Measurements from ENCODE around the gene RTKN2. TPM values are rescaled to one million over a fixed set of nuclear protein-coding genes. Genes with fewer than 3 reads are reported as not detected.

Gene RTKN2
- total RNA-seq, 2 experiments from 2014 or later, result 0.97 to 1.0 TPM

- POLR2A ChIA-PET, result no interaction called here
- CTCF ChIA-PET, result no interaction called here
These were observed 35.1 kb downstream of the RTKN2 start for GRCh38 chr10:62233356-62234076.

- ChIA-PET CTCF (no interaction called here), POLR2A (no interaction called here)
These were observed 36.8 kb downstream of the RTKN2 start for GRCh38 chr10:62231805-62232204.

- ChIA-PET POLR2A (no interaction called here), CTCF (no interaction called here)
These were observed 37.3 kb downstream of the RTKN2 start for GRCh38 chr10:62231371-62231770.

GRCh38 chr10:62230344-62231121, 38.1 kb downstream of the RTKN2 start:
- POLR2A ChIA-PET, result no interaction called here
- CTCF ChIA-PET, result no interaction called here

GRCh38 chr10:62225362-62225761, 43.3 kb downstream of the RTKN2 start:
- POLR2A ChIA-PET, result interaction anchor here (0.6 to 0.7 kb wide), 2 partner anchors 9 to 23 kb away, joined by 3 read pairs; no protein-coding TSS in a partner anchor
- CTCF ChIA-PET, result interaction anchor here (0.7 kb wide), 2 partner anchors 55 to 1042 kb away, joined by 3 read pairs; no protein-coding TSS in a partner anchor

GRCh38 chr10:62224606-62225005, 44.0 kb downstream of the RTKN2 start:
- ChIA-PET CTCF (no interaction called here), POLR2A (no interaction called here)

- ChIA-PET CTCF (no interaction called here), POLR2A (no interaction called here)
These were observed 51.0 kb downstream of the RTKN2 start for GRCh38 chr10:62217683-62218082.

- ChIA-PET POLR2A (no interaction called here), CTCF (no interaction called here)
These were observed 54.2 kb downstream of the RTKN2 start for GRCh38 chr10:62214364-62214874.

- POLR2A ChIA-PET, result no interaction called here
- CTCF ChIA-PET, result no interaction called here
These were observed 62.8 kb downstream of the RTKN2 start for GRCh38 chr10:62205750-62206399.

- POLR2A ChIA-PET, result no interaction called here
- CTCF ChIA-PET, result interaction anchor here (0.9 kb wide), 1 partner anchor 12 kb away, joined by 3 read pairs; no protein-coding TSS in a partner anchor
These were observed 69.1 kb downstream of the RTKN2 start for GRCh38 chr10:62199584-62199983.

GRCh38 chr10:62196528-62196927, 72.1 kb downstream of the RTKN2 start:
- POLR2A ChIA-PET, result no interaction called here
- CTCF ChIA-PET, result no interaction called here

GRCh38 chr10:62195675-62195926, 73.0 kb downstream of the RTKN2 start:
- ChIA-PET POLR2A (no interaction called here), CTCF (no interaction called here)

- ChIA-PET POLR2A (no interaction called here), CTCF (no interaction called here)
These were observed 73.5 kb downstream of the RTKN2 start for GRCh38 chr10:62194924-62195674.

- ChIA-PET CTCF (no interaction called here), POLR2A (no interaction called here)
These were observed 75.2 kb downstream of the RTKN2 start for GRCh38 chr10:62193479-62193878.

GRCh38 chr10:62189131-62189530, 79.5 kb downstream of the RTKN2 start:
- POLR2A ChIA-PET, result no interaction called here
- CTCF ChIA-PET, result no interaction called here

- POLR2A ChIA-PET, result interaction anchor here (0.7 kb wide), 1 partner anchor 251 kb away, joined by 8 read pairs; no protein-coding TSS in a partner anchor
- CTCF ChIA-PET, result interaction anchor here (0.8 kb wide), 1 partner anchor 23 kb away, joined by 3 read pairs; no protein-coding TSS in a partner anchor
These were observed 80.5 kb downstream of the RTKN2 start for GRCh38 chr10:62188021-62188616.

GRCh38 chr10:62186999-62187675, 81.5 kb downstream of the RTKN2 start:
- ChIA-PET CTCF (interaction anchor here (1.3 kb wide), 1 partner anchor 12 kb away, joined by 3 read pairs; no protein-coding TSS in a partner anchor), POLR2A (interaction anchor here (0.7 to 1.0 kb wide), 2 partner anchors 140 to 225 kb away, joined by 3 read pairs; no protein-coding TSS in a partner anchor)

GRCh38 chr10:62185919-62186692, 82.5 kb downstream of the RTKN2 start:
- ChIA-PET POLR2A (interaction anchor here (0.9 to 2.3 kb wide), 9 partner anchors 103 to 284 kb away, joined by 3 to 8 read pairs (median 4); no protein-coding TSS in a partner anchor), CTCF (interaction anchor here (0.9 to 1.7 kb wide), 3 partner anchors 59 to 139 kb away, joined by 3 to 4 read pairs (median 3); no protein-coding TSS in a partner anchor)
